ENCODE measurements around the gene SRF.

DNA sequence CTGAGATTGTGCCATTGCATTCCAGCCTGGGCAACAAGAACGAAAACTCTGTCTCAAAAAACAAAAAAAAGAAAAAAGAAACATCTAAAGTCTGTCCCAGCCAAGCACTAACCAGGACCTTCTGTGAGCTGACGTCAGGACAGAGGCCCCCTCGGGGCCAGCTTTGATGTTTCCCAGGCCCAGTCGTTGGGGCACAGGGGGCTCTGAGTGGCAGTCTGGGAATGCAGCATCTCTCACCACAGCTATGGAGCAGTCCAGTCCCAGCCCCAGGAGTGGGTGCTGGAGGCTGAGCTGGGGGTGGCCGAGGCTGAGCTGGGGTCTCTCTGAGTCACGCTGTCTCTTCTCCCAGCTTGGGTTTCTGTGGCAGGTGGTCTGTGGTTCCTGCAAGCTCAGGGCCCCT is 46.0 kb upstream of the SRF start:
- TF ChIP-seq, protein P1, sequence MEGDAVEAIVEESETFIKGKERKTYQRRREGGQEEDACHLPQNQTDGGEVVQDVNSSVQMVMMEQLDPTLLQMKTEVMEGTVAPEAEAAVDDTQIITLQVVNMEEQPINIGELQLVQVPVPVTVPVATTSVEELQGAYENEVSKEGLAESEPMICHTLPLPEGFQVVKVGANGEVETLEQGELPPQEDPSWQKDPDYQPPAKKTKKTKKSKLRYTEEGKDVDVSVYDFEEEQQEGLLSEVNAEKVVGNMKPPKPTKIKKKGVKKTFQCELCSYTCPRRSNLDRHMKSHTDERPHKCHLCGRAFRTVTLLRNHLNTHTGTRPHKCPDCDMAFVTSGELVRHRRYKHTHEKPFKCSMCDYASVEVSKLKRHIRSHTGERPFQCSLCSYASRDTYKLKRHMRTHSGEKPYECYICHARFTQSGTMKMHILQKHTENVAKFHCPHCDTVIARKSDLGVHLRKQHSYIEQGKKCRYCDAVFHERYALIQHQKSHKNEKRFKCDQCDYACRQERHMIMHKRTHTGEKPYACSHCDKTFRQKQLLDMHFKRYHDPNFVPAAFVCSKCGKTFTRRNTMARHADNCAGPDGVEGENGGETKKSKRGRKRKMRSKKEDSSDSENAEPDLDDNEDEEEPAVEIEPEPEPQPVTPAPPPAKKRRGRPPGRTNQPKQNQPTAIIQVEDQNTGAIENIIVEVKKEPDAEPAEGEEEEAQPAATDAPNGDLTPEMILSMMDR (conservative IDR thresholded peaks at IDR 0.05) = no peak
- TF ChIP-seq EZH2 (IDR thresholded peaks at IDR 0.05; ENCODE audit: low read depth) = no peak
